DMS53 (cell line): Measurements from ENCODE around the gene SDCCAG8.

Source experiments
- DNase-seq: peaks from one replicate; lab custom pipeline; 2025; lab: John Stamatoyannopoulos, UW

Gene SDCCAG8

GRCh38 chr1:243501002-243501401, 245.2 kb downstream of the SDCCAG8 start:
- no peak for DNase-seq

DNA sequence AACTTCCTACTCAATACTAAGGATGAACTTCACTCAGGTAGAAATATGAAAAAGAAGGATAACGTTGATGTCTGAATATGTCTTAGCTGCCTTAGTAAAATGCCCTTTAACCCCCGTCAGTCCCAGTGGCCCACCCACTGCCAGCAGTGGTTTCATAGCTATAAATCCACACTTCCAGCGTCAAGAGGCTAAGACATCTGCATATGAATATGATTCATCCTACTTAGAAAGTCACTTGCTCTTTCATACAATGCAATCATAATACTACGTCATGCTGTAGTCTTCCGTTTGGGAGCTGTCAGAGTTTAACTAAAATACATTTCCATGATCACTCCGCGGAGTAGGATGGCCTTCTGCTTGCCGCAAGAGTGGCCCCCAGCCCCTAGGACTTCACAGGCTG, 247.3 kb downstream of the SDCCAG8 start:
- DNase-seq = no peak

DNA sequence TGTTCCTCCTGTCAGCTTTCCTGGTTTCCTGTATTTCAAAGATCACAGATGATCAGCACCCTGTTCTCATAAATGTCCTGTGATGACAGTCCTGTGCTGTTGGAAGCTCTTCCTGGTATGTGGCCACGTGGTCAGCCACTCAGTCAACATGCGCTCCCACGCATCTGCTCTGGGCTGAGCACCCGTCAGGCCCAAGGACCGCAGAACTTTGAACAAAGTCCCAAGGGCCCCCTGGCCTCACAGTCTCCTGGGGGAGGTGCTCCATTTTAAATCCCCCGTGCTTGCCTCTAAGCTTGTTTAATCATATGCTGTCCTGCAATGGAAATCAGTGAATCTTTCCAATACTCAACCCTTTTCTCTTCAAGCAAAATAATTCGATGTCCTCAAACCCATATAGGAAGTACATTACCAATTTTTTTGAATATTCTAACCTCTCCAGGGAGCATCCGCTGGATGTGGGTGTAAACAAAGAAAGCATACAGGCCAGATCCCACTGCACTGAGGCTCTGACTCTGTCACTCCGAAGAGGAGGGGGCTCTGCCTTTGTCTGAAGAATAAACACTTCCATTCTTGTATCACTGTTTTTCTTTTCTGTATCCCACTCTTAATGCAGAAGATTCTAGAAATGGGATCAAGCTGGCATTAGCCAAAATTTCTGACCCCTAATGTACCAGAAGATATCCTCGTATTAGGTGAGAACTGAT, 250.3 kb downstream of the SDCCAG8 start:
- no peak for DNase-seq

DNA sequence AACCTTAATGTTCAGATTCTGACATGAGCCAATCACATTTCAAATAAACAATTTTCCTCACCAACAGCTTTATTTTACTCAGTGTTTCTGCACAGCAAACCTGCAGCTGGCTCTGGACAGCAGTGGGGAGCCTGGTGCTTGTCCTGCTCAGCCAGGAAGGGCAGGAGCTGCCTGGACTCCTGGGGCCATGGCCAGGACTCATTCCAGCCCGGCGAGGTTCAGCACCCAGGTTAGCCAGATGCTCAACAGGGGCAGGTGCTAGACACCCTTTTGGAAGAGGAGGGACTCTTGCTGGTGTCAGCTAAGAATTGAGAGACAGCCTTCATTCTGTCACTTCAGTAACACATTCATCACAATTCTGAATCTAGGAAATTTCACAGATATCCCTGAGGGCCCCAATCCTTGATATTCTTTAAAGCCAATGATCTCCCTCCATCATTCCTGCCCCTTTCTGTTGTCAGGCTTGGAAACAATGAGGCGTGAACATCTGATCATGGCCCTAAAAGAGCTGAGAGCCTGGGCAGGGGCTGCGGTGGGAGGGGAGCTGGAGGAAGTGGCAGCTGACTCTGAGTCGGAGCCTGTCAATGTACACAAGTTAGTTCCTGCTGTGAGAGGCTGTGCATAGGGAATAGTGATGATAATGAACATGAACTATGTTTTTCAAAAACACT, 251.3 kb downstream of the SDCCAG8 start:
- DNase-seq = no peak

- no peak for DNase-seq
Measured at GRCh38 chr1:243507672-243508302, 251.9 kb downstream of the SDCCAG8 start.

DNA sequence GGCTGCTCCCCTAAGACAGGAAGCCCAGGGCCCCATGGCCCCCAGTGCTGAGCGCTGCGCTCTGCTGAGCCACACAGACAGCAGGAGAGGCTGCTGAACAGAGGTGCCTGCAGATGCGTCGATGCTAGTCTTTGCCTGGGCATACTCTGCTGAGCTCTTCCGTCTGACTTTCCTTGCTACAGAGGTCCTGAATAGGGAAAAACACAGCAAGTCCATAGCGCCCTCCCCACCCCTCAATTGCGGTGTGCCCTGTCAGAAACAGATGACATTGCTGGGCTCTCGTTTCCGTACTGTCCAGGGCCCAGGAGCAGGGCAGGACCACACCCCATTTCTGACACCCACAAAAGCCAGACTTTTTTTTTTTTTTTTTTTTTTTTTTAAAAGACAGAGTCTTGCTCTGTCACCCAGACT, 252.5 kb downstream of the SDCCAG8 start:
- DNase-seq = no peak

- no peak for DNase-seq
Measured at GRCh38 chr1:243508943-243509342, 253.1 kb downstream of the SDCCAG8 start.

GRCh38 chr1:243510928-243511327, 255.1 kb downstream of the SDCCAG8 start:
- DNase-seq = no peak

DNA sequence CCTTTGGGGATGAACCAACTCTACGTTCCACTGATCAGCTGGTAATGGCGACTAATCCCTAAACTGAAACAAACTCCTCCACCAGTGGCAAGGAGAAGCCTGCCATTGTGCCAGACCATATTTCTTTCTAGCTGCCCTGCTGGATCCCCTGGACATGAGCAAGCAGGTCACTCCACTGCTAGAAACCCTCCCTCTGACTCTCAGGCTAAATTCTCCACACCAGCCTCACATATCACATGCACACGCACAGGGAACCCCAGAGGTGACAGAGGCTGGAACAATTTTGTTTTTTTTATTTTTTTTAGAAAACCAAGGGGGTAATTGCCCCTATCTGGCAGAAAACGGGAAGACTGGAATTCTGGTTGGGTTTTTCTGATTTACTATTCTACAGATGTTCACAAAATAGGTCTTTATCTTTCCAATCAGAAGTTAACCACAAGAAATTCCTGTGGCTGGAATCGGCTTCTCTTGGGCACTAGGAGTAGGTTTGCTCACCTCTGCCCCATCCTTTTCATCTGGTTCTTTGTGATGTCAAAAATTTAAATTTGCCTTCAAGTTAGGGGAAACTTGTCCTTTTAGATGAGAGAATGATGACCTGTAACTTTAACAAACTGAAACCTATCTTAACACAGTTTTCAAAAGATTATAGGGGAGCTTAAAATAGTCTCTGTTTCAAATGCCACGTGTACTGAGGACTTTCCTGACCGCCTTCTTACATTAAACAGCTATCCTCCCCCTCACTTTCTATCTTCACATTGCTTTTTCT, 258.1 kb downstream of the SDCCAG8 start:
- no peak for DNase-seq

GRCh38 chr1:243514927-243515326, 259.1 kb downstream of the SDCCAG8 start:
- DNase-seq = no peak

GRCh38 chr1:243520831-243521230, 265.0 kb downstream of the SDCCAG8 start:
- DNase-seq = no peak

- DNase-seq = no peak
Measured at GRCh38 chr1:243523766-243524165, 267.9 kb downstream of the SDCCAG8 start.

DNA sequence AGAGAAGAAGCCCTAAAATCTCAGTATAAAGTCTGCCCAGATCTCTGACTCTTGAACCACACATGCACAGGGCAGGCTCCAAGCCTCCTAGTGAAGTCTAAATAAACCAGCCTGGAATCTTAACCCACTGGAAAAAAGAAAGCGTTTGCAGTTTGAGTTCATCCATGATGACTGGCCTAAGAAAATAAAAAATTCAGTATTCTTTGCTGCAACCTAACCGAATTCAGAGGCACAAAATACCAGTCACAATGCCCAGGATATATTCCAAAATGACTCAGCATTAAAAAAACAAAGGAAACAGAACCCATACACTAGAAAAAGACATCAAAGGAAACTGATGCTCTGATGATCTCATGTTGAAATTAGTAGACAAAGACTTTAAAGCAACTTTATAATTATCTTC, 269.2 kb downstream of the SDCCAG8 start:
- peak; percentile 74 for DNase-seq

- DNase-seq = peak; percentile 94
Measured at GRCh38 chr1:243526180-243526579, 270.3 kb downstream of the SDCCAG8 start.

DNA sequence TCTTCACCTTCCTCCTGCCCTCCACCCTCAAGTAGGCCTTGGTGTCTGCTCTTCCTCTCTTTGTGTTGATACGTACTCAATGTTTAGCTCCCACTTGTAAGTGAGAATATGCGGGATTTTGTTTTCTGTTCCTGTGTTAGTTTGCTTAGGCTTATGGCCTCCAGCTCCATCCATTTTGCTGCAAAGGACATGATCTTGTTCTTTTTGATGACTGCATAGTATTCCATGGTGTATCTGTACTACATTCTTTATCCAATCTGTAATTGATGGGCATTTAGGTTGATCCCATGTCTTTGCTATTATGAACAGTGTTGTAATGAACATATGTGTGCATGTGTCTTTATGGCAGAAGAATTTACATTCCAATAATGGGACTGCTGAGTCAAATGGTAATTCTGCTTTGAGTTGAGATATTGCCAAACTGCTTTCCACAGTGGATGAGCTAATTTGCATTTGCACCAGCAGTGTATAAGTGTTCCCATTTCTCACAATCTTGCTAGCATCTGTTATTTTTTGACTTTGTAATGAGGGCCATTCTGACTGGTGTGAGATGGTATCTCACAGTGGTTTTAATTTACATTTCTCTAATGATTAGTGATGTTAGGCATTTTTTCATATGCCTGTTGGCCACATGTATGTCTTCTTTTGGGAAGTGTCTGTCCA, 272.7 kb downstream of the SDCCAG8 start:
- DNase-seq = no peak

DNA sequence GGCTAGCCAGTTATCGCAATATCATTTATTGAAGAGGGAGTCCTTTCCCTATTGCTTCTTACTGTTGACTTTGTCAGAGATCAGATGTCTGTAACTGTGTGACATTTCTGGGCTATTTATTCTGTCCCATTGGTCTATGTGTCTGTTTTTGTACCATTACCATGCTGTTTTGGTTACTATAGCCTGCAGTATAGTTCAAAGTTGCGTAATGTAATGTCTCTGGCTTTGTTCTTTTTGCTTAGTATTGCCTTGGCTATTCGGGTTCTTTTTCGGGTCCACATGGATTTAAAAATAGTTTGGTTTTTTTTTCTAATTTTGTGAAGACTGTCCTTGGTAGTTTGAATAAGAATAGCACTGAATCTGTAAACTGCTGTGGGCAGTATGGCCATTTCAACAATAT, 273.7 kb downstream of the SDCCAG8 start:
- DNase-seq = no peak

DNA sequence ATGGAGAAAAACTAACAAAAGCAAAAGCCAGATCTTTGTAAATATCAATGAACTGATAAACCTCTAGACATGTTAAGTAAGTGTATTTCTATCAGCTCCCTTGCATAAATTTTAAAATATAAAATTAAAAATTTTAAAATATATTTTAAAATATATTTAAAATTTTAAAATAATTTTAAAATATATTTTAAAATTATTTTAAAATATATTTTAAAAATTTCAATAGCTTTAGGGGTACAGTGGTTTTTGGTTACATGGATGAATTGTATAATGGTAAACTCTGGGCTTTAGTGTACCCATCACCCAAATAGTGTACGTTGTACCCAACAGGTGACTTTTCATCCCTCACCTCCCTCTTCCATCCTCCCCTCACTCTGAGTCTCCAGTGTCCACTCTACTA, 279.2 kb downstream of the SDCCAG8 start:
- no peak for DNase-seq

DNA sequence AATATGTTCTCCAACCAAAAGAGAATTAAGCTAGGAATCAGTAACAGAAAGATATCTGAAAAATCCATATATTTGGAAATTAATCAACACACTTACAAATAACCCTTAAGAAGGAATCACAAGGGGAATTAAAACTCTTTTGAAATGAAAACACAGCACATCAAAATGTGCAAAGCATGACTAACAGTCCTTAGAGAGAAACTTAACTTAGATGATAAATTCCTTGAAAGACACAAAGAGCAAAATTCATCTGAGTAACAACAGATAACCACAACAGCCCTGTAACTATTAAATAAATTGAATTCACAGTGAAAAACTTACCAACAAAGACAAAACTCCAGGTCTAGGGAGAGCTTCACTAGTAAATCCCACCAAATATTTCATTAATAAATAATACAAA, 283.8 kb downstream of the SDCCAG8 start:
- DNase-seq = no peak

- peak; percentile 23 for DNase-seq
Measured at GRCh38 chr1:243542739-243543415, 287.0 kb downstream of the SDCCAG8 start.

GRCh38 chr1:243543501-243543900, 287.7 kb downstream of the SDCCAG8 start:
- DNase-seq = no peak

- DNase-seq = peak; percentile 6
Measured at GRCh38 chr1:243546457-243546856, 290.6 kb downstream of the SDCCAG8 start.
